Osteoblast (primary cell): ENCODE results near the gene ARFIP2. TPM values are rescaled to one million over a fixed set of nuclear protein-coding genes. Genes with fewer than 3 reads are reported as not detected.

Experiments
- DNase-seq: peaks from one replicate; pipeline ENCODE4 v3.0.0; 2011; ENCODE audit warnings: low spot score, mixed read lengths; ENCODE audit not compliant: insufficient read length; ENCODE audit errors: missing footprints
- H2AFZ ChIP-seq: 2 replicates; pipeline ENCODE4 v1.6.0; 2011; ENCODE audit warnings: mild to moderate bottlenecking, low read length
- H3K27ac ChIP-seq: 2 replicates; pipeline ENCODE4 v1.5.1; 2011; ENCODE audit warnings: mild to moderate bottlenecking, low read depth, low read length, moderate library complexity
- H3K27me3 ChIP-seq: 2 replicates; pipeline ENCODE4 v1.6.0; 2012; ENCODE audit warnings: mild to moderate bottlenecking, control low read depth, inconsistent platforms, low read length, moderate library complexity; ENCODE audit not compliant: insufficient read depth
- H3K36me3 ChIP-seq: 2 replicates; pipeline ENCODE4 v1.5.1; 2011; ENCODE audit warnings: mild to moderate bottlenecking, low read length, control low read depth, moderate library complexity; ENCODE audit not compliant: insufficient read depth
- H3K4me1 ChIP-seq: 2 replicates; pipeline ENCODE4 v1.5.1; 2011; ENCODE audit warnings: mild to moderate bottlenecking, low read length, control low read depth, moderate library complexity; ENCODE audit not compliant: insufficient read depth
- H3K4me2 ChIP-seq: 2 replicates; pipeline ENCODE4 v1.6.0; 2011; ENCODE audit warnings: mild to moderate bottlenecking, low read length; ENCODE audit not compliant: insufficient read depth
- H3K4me3 ChIP-seq: fragments of 200-600 bp; sonication (generic); 3 replicates; pipeline ENCODE4 v1.5.1; 2012; ENCODE audit warnings: mild to moderate bottlenecking, low read length, inconsistent platforms; ENCODE audit not compliant: insufficient read depth
- H3K79me2 ChIP-seq: 2 replicates; pipeline ENCODE4 v1.6.0; 2012; ENCODE audit warnings: mild to moderate bottlenecking, low read length, control low read depth, inconsistent platforms; ENCODE audit not compliant: insufficient read depth
- H3K9me3 ChIP-seq: 2 replicates; pipeline ENCODE4 v1.5.1; 2011; ENCODE audit warnings: low read depth, low read length, control low read depth
- H4K20me1 ChIP-seq: 2 replicates; pipeline ENCODE4 v1.6.0; 2012; ENCODE audit warnings: mild to moderate bottlenecking, low read length, control low read depth; ENCODE audit not compliant: insufficient read depth
- total RNA-seq: library from RNA; depleted of rRNA; stranded (reverse); fragments of >200 nt; gene quantifications from 2 replicates; pipeline ENCODE4 v1.2.3, GENCODE V29; 2012
- TF ChIP-seq, protein P1 (sequence below): IDR thresholded peaks from 2 replicates; pipeline ENCODE4 v1.5.1; 2011; ENCODE audit warnings: mild to moderate bottlenecking, low read depth, low read length, moderate library complexity; ENCODE audit errors: extremely low read depth

Gene ARFIP2
- total RNA-seq, 1 donor: 79.3 TPM

DNA sequence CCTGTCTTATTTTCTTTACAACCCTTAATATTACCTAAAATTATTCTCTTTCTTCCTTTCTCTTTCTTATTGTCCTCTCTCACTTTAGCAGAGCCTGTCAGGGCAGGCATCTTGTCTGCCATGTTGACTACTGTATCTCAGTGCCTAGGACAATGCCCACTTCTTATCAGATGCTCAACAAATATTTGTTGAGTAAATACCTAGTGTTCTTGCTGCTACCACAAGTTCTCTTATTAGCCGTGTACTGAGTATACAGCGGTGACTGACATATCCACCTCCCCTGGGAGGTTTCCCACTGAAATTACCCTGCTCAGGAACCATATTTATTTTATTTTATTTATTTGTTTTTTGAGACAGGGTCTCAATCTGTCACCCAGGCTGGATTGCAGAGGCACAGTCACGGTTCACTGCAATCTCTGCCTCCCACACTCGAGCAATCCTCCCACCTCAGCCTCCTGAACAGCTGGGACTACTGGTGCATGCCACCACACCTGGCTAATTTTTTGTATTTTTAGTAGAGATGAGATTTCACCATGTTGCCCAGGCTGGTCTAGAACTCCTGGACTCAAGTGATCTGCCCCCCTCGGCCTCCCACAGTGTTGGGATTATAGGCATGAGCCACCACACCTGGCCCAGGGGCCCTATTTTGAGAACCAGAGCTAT is 47.0 kb downstream of the ARFIP2 start:
- Histone ChIP-seq H3K27ac (no peak overlapping the region), H4K20me1 (no peaks in the 10 kb centered on the region), H3K4me3 (no peak overlapping the region), H3K27me3 (no peaks in the 10 kb centered on the region), H3K4me2 (no peak overlapping the region), H3K36me3 (no peaks in the 10 kb centered on the region), H3K4me1 (peaks cover 8% of the 10 kb centered on the region), H3K79me2 (no peaks in the 10 kb centered on the region), H3K9me3 (no peaks in the 10 kb centered on the region), H2AFZ (no peak overlapping the region)
- no peak for DNase-seq
- TF ChIP-seq, protein P1, sequence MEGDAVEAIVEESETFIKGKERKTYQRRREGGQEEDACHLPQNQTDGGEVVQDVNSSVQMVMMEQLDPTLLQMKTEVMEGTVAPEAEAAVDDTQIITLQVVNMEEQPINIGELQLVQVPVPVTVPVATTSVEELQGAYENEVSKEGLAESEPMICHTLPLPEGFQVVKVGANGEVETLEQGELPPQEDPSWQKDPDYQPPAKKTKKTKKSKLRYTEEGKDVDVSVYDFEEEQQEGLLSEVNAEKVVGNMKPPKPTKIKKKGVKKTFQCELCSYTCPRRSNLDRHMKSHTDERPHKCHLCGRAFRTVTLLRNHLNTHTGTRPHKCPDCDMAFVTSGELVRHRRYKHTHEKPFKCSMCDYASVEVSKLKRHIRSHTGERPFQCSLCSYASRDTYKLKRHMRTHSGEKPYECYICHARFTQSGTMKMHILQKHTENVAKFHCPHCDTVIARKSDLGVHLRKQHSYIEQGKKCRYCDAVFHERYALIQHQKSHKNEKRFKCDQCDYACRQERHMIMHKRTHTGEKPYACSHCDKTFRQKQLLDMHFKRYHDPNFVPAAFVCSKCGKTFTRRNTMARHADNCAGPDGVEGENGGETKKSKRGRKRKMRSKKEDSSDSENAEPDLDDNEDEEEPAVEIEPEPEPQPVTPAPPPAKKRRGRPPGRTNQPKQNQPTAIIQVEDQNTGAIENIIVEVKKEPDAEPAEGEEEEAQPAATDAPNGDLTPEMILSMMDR: no peak

GRCh38 chr11:6431861-6432260 is 49.3 kb downstream of the ARFIP2 start:
- H3K79me2 ChIP-seq: no peaks in the 10 kb centered on the region
- H2AFZ ChIP-seq: no peak overlapping the region
- DNase-seq: peak; percentile 82
- H3K27ac ChIP-seq: no peak overlapping the region
- no peaks in the 10 kb centered on the region for H3K9me3 ChIP-seq
- H3K4me2 ChIP-seq: no peak overlapping the region
- peaks cover 2% of the 10 kb centered on the region for H3K27me3 ChIP-seq
- H3K4me1 ChIP-seq: peaks cover 8% of the 10 kb centered on the region
- no peaks in the 10 kb centered on the region for H3K36me3 ChIP-seq
- TF ChIP-seq, protein P1: no peak
- H4K20me1 ChIP-seq: no peaks in the 10 kb centered on the region
- no peak overlapping the region for H3K4me3 ChIP-seq

DNA sequence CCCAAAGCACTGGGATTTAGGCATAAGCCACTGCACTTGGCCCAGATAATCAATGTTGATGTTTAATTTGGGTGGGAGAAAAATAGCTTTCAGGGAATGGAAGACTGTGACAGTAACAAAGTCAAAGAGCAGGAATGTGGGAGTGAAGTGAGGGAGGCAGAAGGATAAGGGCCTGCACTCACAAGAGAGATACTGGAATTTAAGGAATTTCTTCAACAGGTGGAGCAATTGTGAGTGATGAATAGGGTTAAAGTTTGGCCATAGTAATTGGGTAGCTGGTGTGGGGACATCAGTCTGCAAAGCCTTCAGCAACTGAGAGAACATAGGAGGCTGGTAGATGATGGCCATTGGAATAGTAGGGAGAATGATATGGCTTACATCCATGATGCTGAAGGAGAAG is 53.6 kb downstream of the ARFIP2 start:
- no peak overlapping the region for H3K4me3 ChIP-seq
- H3K79me2 ChIP-seq: no peaks in the 10 kb centered on the region
- no peak overlapping the region for H2AFZ ChIP-seq
- no peaks in the 10 kb centered on the region for H3K9me3 ChIP-seq
- no peak overlapping the region for H3K27ac ChIP-seq
- no peak for DNase-seq
- H3K4me1 ChIP-seq: peaks cover 8% of the 10 kb centered on the region
- H3K27me3 ChIP-seq: peaks cover 11% of the 10 kb centered on the region
- no peak overlapping the region for H3K4me2 ChIP-seq
- TF ChIP-seq, protein P1: no peak
- no peaks in the 10 kb centered on the region for H3K36me3 ChIP-seq
- no peaks in the 10 kb centered on the region for H4K20me1 ChIP-seq

Other genes starting within 250 kb of the ARFIP2 start
- gene FHIP1B, start 246.7 kb downstream of the ARFIP2 start, total RNA-seq: 15.6 and 19.7 TPM in 2 replicates
- gene CNGA4, start 242.2 kb downstream of the ARFIP2 start, total RNA-seq: under 0.01 TPM in 2 replicates
- not detected in 2 replicates for gene CCKBR, start 221.5 kb downstream of the ARFIP2 start, total RNA-seq
- 271 and 314 TPM in 2 replicates for gene CAVIN3, start 160.8 kb downstream of the ARFIP2 start, total RNA-seq
- 75.6 and 78.4 TPM in 2 replicates for gene SMPD1, start 90.9 kb downstream of the ARFIP2 start, total RNA-seq
- 40.7 and 45.6 TPM in 2 replicates for gene APBB1, start 62.2 kb downstream of the ARFIP2 start, total RNA-seq
- gene HPX, start 40.3 kb downstream of the ARFIP2 start, total RNA-seq: 0.59 and 1.1 TPM in 2 replicates
- gene TRIM3, start 7.4 kb downstream of the ARFIP2 start, total RNA-seq: 25.3 and 36.2 TPM in 2 replicates
- gene TIMM10B, start 170 bp upstream of the ARFIP2 start, total RNA-seq: 52.7 and 55.4 TPM in 2 replicates
- gene DNHD1, start 15.9 kb upstream of the ARFIP2 start, total RNA-seq: 9.0 and 9.4 TPM in 2 replicates
- gene RRP8, start 122.3 kb upstream of the ARFIP2 start, total RNA-seq: 7.2 and 10.6 TPM in 2 replicates
- gene ILK, start 122.4 kb upstream of the ARFIP2 start, total RNA-seq: 151 and 176 TPM in 2 replicates
- gene TAF10, start 130.9 kb upstream of the ARFIP2 start, total RNA-seq: 23.5 and 28.0 TPM in 2 replicates
- gene TPP1, start 138.1 kb upstream of the ARFIP2 start, total RNA-seq: 120 and 127 TPM in 2 replicates
- gene DCHS1, start 174.5 kb upstream of the ARFIP2 start, total RNA-seq: 0.59 and 1.1 TPM in 2 replicates
- 29.5 and 29.7 TPM in 2 replicates for gene MRPL17, start 202.0 kb upstream of the ARFIP2 start, total RNA-seq